Panc1 (cell line): ENCODE data around the gene TTC9C. TPM values are rescaled to one million over a fixed set of nuclear protein-coding genes. Genes with fewer than 3 reads are reported as not detected.

Experiments
- ATAC-seq: fragments of 200-7000 bp; cut with Tn5 transposase; 2 replicates; pipeline ENCODE4 v1.9.1; 2020; ENCODE audit warnings: mild to moderate bottlenecking, moderate library complexity
- BruUV-seq: library from RNA; stranded (reverse); fragments of 400-500 nt; replicated peaks from 2 replicates; lab custom pipeline; 2021; lab: Mats Ljungman, UMichigan
- CTCF ChIA-PET: fragments of 300-600 bp; sonication (Branson Sonifier 250); formaldehyde crosslinking; loops from one replicate; lab custom pipeline; 2022; ENCODE audit warnings: antibody characterized with exemption; lab: Charles Lee
- POLR2A ChIA-PET: fragments of 300-600 bp; sonication (Branson Sonifier 250); formaldehyde crosslinking; loops from one replicate; lab custom pipeline; 2022; ENCODE audit warnings: antibody characterized with exemption; lab: Charles Lee
- DNase-seq: peaks from one replicate; pipeline ENCODE4 v3.0.0-alpha.2; 2010; ENCODE audit warnings: low read depth, low spot score
- H3K27ac ChIP-seq: 2 replicates; pipeline ENCODE4 v1.5.1; 2011; ENCODE audit warnings: mild to moderate bottlenecking, low read length, inconsistent platforms
- H3K27me3 ChIP-seq: fragments of 200-500 bp; sonication (Bioruptor generic); 2 replicates; pipeline ENCODE4 v1.6.0; 2014; ENCODE audit warnings: low read length, inconsistent platforms; ENCODE audit not compliant: control insufficient read depth, insufficient read depth
- H3K36me3 ChIP-seq: fragments of 200-500 bp; sonication (Bioruptor generic); 2 replicates; pipeline ENCODE4 v1.5.1; 2014; ENCODE audit warnings: inconsistent platforms, mild to moderate bottlenecking, low read length, moderate library complexity; ENCODE audit not compliant: control insufficient read depth, insufficient read depth
- H3K4me1 ChIP-seq: 2 replicates; pipeline ENCODE4 v1.5.1; 2011; ENCODE audit warnings: inconsistent platforms, mild to moderate bottlenecking, low read length, moderate library complexity; ENCODE audit not compliant: control insufficient read depth, insufficient read depth
- H3K4me3 ChIP-seq, 2 experiments: 2 replicates each; pipeline ENCODE4 v1.5.1; 2011 to 2012; ENCODE audit warnings: low read depth in 2 of 2, low read length in 2 of 2, mild to moderate bottlenecking in 2 of 2, inconsistent platforms in 1 of 2, moderate library complexity in 1 of 2
- H3K9me3 ChIP-seq: fragments of 200-500 bp; sonication (Bioruptor generic); 2 replicates; pipeline ENCODE4 v1.5.1; 2014; ENCODE audit warnings: low read depth, mild to moderate bottlenecking, inconsistent platforms, low read length, moderate library complexity; ENCODE audit not compliant: control insufficient read depth, insufficient read depth
- POLR2AphosphoS5 ChIP-seq: IDR thresholded peaks from 2 replicates; pipeline ENCODE4 v1.6.1; 2012; ENCODE audit warnings: mild to moderate bottlenecking, low read depth, low read length, moderate library complexity
- SIN3A ChIP-seq: IDR thresholded peaks from 2 replicates; pipeline ENCODE4 v1.6.1; 2012; ENCODE audit warnings: low read depth, mild to moderate bottlenecking, low read length, moderate library complexity, borderline replicate concordance; ENCODE audit not compliant: insufficient read depth
- TCF7L2 ChIP-seq: IDR thresholded peaks from 2 replicates; pipeline ENCODE4 v1.6.1; 2011; ENCODE audit warnings: mild to moderate bottlenecking, low read depth, low read length, inconsistent platforms
- in situ Hi-C: cut with HindIII; loops from 2 replicates; pipeline ENCODE4 v1.10.0; 2016; ENCODE audit warnings: low sequenced_read_pairs, low pct_unique_long_range_greater_than_20kb
- intact Hi-C: fragments of 100-400 bp; cut with micrococcal nuclease; formaldehyde crosslinking; loops from one replicate; pipeline ENCODE4 v1.10.0; 2022; ENCODE audit not compliant: unreplicated experiment
- total RNA-seq: library from RNA; stranded (reverse); gene quantifications from one replicate; pipeline ENCODE4 v1.2.1, GENCODE V29; 2021; ENCODE audit not compliant: unreplicated experiment
- TF ChIP-seq, protein P1 (sequence below), 2 experiments: IDR thresholded peaks; 2 replicates each; pipeline ENCODE4 v1.6.1; 2011 to 2012; ENCODE audit warnings: low read depth in 2 of 2, control low read depth in 1 of 2, low read length in 1 of 2, mild to moderate bottlenecking in 1 of 2, moderate library complexity in 1 of 2; ENCODE audit not compliant: insufficient read depth in 1 of 2
- TF ChIP-seq, protein P2 (sequence below): fragments of 450-650 bp; IDR thresholded peaks from 2 replicates; pipeline ENCODE4 v1.5.1; 2017; ENCODE audit warnings: mild to moderate bottlenecking

TTC9C gene
- total RNA-seq, 1 experiment from 2014 or later = 39.4 TPM

DNA sequence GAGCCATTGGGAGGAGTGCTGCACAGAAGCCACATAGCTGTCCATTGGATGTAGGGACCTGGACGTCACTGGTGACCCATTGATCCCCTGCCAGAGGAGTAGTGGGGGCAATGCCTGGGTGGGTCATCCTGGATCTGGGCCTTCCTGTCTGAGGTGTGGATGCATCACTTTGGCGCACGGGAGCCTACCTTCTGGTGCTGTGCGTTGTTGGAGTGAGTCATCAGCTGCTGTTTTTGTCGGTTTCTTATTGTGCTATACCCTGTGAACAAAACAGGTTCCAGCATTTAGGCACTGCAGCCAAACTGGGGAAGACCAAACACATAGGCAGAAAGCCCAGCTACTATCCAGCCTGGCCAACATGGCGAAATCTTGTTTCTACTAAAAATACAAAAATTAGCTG, 46.1 kb downstream of the TTC9C start:
- no TSS peak for BruUV-seq
- H3K36me3 ChIP-seq = no peaks in the 10 kb centered on the region
- H3K4me3 ChIP-seq = no peak overlapping the region
- H3K4me1 ChIP-seq = peaks cover 8% of the 10 kb centered on the region
- in situ Hi-C loops = no loop called here
- DNase-seq = no peak
- ATAC-seq = no peak
- intact Hi-C loops = no loop called here
- no peak overlapping the region for H3K27ac ChIP-seq
- ChIA-PET CTCF (interaction anchor here (1.2 kb wide), 1 partner anchor 12 kb away, joined by 4 read pairs; no protein-coding TSS in a partner anchor), POLR2A (no interaction called here)
- TF ChIP-seq, protein P1, sequence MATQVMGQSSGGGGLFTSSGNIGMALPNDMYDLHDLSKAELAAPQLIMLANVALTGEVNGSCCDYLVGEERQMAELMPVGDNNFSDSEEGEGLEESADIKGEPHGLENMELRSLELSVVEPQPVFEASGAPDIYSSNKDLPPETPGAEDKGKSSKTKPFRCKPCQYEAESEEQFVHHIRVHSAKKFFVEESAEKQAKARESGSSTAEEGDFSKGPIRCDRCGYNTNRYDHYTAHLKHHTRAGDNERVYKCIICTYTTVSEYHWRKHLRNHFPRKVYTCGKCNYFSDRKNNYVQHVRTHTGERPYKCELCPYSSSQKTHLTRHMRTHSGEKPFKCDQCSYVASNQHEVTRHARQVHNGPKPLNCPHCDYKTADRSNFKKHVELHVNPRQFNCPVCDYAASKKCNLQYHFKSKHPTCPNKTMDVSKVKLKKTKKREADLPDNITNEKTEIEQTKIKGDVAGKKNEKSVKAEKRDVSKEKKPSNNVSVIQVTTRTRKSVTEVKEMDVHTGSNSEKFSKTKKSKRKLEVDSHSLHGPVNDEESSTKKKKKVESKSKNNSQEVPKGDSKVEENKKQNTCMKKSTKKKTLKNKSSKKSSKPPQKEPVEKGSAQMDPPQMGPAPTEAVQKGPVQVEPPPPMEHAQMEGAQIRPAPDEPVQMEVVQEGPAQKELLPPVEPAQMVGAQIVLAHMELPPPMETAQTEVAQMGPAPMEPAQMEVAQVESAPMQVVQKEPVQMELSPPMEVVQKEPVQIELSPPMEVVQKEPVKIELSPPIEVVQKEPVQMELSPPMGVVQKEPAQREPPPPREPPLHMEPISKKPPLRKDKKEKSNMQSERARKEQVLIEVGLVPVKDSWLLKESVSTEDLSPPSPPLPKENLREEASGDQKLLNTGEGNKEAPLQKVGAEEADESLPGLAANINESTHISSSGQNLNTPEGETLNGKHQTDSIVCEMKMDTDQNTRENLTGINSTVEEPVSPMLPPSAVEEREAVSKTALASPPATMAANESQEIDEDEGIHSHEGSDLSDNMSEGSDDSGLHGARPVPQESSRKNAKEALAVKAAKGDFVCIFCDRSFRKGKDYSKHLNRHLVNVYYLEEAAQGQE (IDR thresholded peaks at IDR 0.05; ENCODE audit: insufficient read depth in 1 of 2, low read depth in 2 of 2, low read length in 1 of 2) = no peak
- TF ChIP-seq TCF7L2 = no peak
- no peak for TF ChIP-seq SIN3A
- TF ChIP-seq, protein P2, sequence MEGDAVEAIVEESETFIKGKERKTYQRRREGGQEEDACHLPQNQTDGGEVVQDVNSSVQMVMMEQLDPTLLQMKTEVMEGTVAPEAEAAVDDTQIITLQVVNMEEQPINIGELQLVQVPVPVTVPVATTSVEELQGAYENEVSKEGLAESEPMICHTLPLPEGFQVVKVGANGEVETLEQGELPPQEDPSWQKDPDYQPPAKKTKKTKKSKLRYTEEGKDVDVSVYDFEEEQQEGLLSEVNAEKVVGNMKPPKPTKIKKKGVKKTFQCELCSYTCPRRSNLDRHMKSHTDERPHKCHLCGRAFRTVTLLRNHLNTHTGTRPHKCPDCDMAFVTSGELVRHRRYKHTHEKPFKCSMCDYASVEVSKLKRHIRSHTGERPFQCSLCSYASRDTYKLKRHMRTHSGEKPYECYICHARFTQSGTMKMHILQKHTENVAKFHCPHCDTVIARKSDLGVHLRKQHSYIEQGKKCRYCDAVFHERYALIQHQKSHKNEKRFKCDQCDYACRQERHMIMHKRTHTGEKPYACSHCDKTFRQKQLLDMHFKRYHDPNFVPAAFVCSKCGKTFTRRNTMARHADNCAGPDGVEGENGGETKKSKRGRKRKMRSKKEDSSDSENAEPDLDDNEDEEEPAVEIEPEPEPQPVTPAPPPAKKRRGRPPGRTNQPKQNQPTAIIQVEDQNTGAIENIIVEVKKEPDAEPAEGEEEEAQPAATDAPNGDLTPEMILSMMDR = no peak
- no peak for TF ChIP-seq POLR2AphosphoS5
- no peaks in the 10 kb centered on the region for H3K27me3 ChIP-seq
- no peaks in the 10 kb centered on the region for H3K9me3 ChIP-seq

DNA sequence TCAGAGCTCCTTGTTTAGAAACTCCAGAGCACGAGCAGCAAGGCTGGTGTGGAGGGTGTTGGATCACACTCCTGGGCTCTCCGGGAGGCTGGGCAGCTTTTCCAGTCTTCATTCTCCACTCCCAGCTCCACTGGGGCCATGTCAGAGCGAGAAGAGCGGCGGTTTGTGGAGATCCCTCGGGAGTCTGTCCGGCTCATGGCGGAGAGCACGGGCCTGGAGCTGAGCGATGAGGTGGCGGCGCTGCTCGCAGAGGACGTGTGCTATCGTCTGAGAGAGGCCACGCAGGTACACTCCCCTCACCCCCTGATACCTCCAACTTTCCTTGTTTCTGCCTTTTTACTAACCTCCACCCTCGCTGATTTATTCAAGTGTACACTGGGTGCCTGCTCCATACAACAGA, 47.4 kb downstream of the TTC9C start:
- CTCF ChIA-PET = interaction anchor here (1.2 kb wide), 1 partner anchor 11 kb away, joined by 4 read pairs; no protein-coding TSS in a partner anchor
- POLR2A ChIA-PET = interaction anchor here (0.5 to 1.0 kb wide), 2 partner anchors 95 kb away, joined by 4 to 6 read pairs; no protein-coding TSS in a partner anchor
- no peaks in the 10 kb centered on the region for H3K4me1 ChIP-seq
- no peak overlapping the region for H3K27ac ChIP-seq
- DNase-seq (no peak), ATAC-seq (no peak)
- H3K36me3 ChIP-seq = no peaks in the 10 kb centered on the region
- no peaks in the 10 kb centered on the region for H3K27me3 ChIP-seq
- TF ChIP-seq POLR2AphosphoS5 (no peak), TCF7L2 (no peak), SIN3A (no peak)
- TF ChIP-seq, protein P1 (IDR thresholded peaks at IDR 0.05; ENCODE audit: insufficient read depth in 1 of 2, low read depth in 2 of 2, low read length in 1 of 2) = no peak
- TF ChIP-seq, protein P2 = no peak
- in situ Hi-C loops (no loop called here), intact Hi-C loops (no loop called here)
- BruUV-seq = no TSS peak
- H3K9me3 ChIP-seq = no peaks in the 10 kb centered on the region
- no peak overlapping the region for H3K4me3 ChIP-seq
